HG03439 (cell line): ENCODE data around the gene ADAP1.
A peak's percentile ranks its signal among the peaks of the same experiment; 100 is the strongest.

Experiments used
- ATAC-seq: cut with Tn5 transposase; IDR thresholded peaks from one replicate; pipeline ENCODE4 v1.9.1; 2021; ENCODE audit warnings: mild to moderate bottlenecking, moderate library complexity; ENCODE audit not compliant: unreplicated experiment

The ADAP1 gene

GRCh38 chr7:940599-941408, 13.7 kb downstream of the ADAP1 start:
- ATAC-seq: no peak

- ATAC-seq: no peak
Observed at GRCh38 chr7:939843-940242, 14.6 kb downstream of the ADAP1 start.

GRCh38 chr7:938546-939185, 15.8 kb downstream of the ADAP1 start:
- ATAC-seq: no peak

GRCh38 chr7:937856-938484, 16.5 kb downstream of the ADAP1 start:
- ATAC-seq: no peak

GRCh38 chr7:936386-937054, 18.0 kb downstream of the ADAP1 start:
- ATAC-seq: peak; percentile 54

- no peak for ATAC-seq
Observed at GRCh38 chr7:935874-936385, 18.6 kb downstream of the ADAP1 start.

- no peak for ATAC-seq
Observed at GRCh38 chr7:935164-935873, 19.2 kb downstream of the ADAP1 start.

GRCh38 chr7:934469-935163, 19.9 kb downstream of the ADAP1 start:
- ATAC-seq: no peak

- no peak for ATAC-seq
Observed at GRCh38 chr7:932651-932975, 21.9 kb downstream of the ADAP1 start.

- no peak for ATAC-seq
Observed at GRCh38 chr7:931871-932650, 22.4 kb downstream of the ADAP1 start.

GRCh38 chr7:930975-931758, 23.3 kb downstream of the ADAP1 start:
- ATAC-seq: no peak

GRCh38 chr7:929311-929711, 25.2 kb downstream of the ADAP1 start:
- ATAC-seq: no peak

GRCh38 chr7:927031-927671, 27.3 kb downstream of the ADAP1 start:
- no peak for ATAC-seq

- no peak for ATAC-seq
Observed at GRCh38 chr7:926061-927030, 28.1 kb downstream of the ADAP1 start.

GRCh38 chr7:925601-926000, 28.9 kb downstream of the ADAP1 start:
- no peak for ATAC-seq

- peak; percentile 43 for ATAC-seq
Observed at GRCh38 chr7:924541-925231, 29.8 kb downstream of the ADAP1 start.
